Esophagus squamous epithelium (tissue), 4 donors: ENCODE results near the gene AXIN2.

Experiments used
- CTCF ChIP-seq, 6 experiments: fragments of 450-650 bp in 4 of 6; fragments of 200-600 bp in 2 of 6; sonication (generic) in 2 of 6; IDR thresholded peaks; one replicate each; pipeline ENCODE4 v1.5.1; 2016 to 2019; ENCODE audit warnings: antibody characterized with exemption in 6 of 6, mild to moderate bottlenecking in 4 of 6, moderate library complexity in 4 of 6
- POLR2A ChIP-seq, 4 donors: fragments of 450-650 bp; IDR thresholded peaks; one replicate each; pipeline ENCODE4 v1.6.1; 2017; ENCODE audit warnings: antibody characterized with exemption in 4 of 4, mild to moderate bottlenecking in 4 of 4, moderate library complexity in 3 of 4

GRCh38 chr17:65609749-65610148 lies 48.3 kb upstream of the AXIN2 start:
- TF ChIP-seq POLR2A (IDR thresholded peaks at IDR 0.05) (no peak), CTCF (IDR thresholded peaks at IDR 0.05) (no peak)
